ENCODE data around the gene CXCL12.

GRCh38 chr10:44348496-44348895, 36.4 kb downstream of the CXCL12 start:
- TF ChIP-seq CTCF (IDR thresholded peaks at IDR 0.05) (no peak), POLR2A (IDR thresholded peaks at IDR 0.05) (no peak)

Data from esophagus squamous epithelium (tissue), 4 donors.